HFF-Myc (cell line): Measurements from ENCODE around the gene DAGLB.

Experiments
- DNase-seq: peaks from one replicate; pipeline ENCODE4 v3.0.0-alpha.2; 2011; ENCODE audit warnings: low read depth; ENCODE audit errors: extremely low read depth
- H3K4me3 ChIP-seq: replicated peaks from 2 replicates; pipeline ENCODE4 v1.5.1; 2011; ENCODE audit warnings: low read depth, mild to moderate bottlenecking, control low read depth, low read length
- CTCF ChIP-seq: IDR thresholded peaks from 2 replicates; pipeline ENCODE4 v1.5.1; 2012; ENCODE audit warnings: mild to moderate bottlenecking, low read depth, low read length, control low read depth; ENCODE audit errors: missing control alignments

DAGLB gene

GRCh38 chr7:6489612-6490011 lies 41.9 kb upstream of the DAGLB start:
- H3K4me3 ChIP-seq, result no peak overlapping the region
- no peak for TF ChIP-seq CTCF
- no peak for DNase-seq

DNA sequence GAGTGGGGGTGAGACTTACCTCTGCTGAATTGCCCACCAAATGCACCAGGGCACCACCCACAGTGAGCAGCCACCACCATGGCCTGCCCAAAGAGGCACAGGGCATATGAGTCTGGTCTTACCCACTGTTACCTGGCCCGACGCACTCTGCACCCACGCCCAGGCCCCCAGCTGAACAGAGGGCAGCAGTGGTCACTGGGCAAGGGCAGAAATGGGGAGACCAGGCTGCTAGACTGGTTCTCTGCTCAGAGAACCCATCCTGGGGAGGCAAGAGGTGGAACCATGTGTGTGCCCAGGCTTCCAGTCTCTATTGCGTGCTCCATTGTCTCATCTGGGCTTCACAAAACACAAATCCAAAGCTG lies 39.4 kb upstream of the DAGLB start:
- DNase-seq, result no peak
- no peak overlapping the region for H3K4me3 ChIP-seq
- no peak for TF ChIP-seq CTCF

GRCh38 chr7:6486438-6487183 lies 38.9 kb upstream of the DAGLB start:
- TF ChIP-seq CTCF, result no peak
- no peak overlapping the region for H3K4me3 ChIP-seq
- DNase-seq, result no peak

DNA sequence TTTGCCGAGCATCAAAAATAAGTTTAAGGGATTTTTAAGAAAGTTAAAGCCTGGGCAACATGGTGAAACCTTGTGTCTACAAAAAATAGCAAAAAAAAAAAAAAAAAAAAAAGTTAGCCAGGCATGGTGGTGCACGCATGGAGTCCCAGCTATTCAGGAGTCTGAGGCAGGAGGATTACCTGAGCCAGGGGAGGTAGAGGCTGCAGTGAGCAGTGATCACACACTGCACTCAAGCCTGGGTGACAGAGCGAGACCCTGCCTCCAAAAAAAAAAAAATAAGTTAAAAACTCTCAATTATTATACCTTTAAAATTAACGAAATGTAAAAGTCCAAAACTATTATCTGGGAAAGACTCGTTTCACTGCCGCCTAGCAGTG lies 35.0 kb upstream of the DAGLB start:
- no peak for TF ChIP-seq CTCF
- H3K4me3 ChIP-seq, result peak overlapping the region; percentile 88
- no peak for DNase-seq

- peak overlapping the region; percentile 88 for H3K4me3 ChIP-seq
- no peak for DNase-seq
- TF ChIP-seq CTCF, result no peak
Measured at GRCh38 chr7:6482307-6482706, 34.6 kb upstream of the DAGLB start.

GRCh38 chr7:6481445-6481844 lies 33.7 kb upstream of the DAGLB start:
- TF ChIP-seq CTCF, result no peak
- DNase-seq, result no peak
- H3K4me3 ChIP-seq, result peak overlapping the region; percentile 12

DNA sequence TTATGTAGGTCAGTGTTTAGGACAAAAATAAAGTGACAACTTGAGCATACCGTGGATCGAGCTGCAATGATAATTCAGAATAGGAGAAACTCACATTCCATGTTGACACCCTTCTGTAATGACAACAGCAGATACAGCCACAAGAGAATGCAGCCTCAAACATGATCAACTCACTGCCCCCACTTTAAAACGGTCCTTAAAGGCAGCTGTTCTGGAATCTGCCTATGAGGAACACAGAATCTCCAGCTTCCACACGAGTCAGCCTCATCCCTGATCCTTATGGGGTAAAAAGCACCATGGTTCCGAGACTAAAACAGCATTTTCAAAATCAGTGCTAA lies 32.5 kb upstream of the DAGLB start:
- TF ChIP-seq CTCF, result no peak
- H3K4me3 ChIP-seq, result no peak overlapping the region; the same call in 1 of the 2 replicates
- no peak for DNase-seq
